GM12891 (cell line): ENCODE results near the gene PDXP.
A peak's percentile ranks its signal among the peaks of the same experiment; 100 is the strongest.

Source experiments
- DNase-seq: peaks from one replicate; pipeline ENCODE4 v3.0.0; 2011; ENCODE audit warnings: low spot score; ENCODE audit not compliant: insufficient read length
- FAIRE-seq: peaks from 2 replicates; lab custom pipeline; 2011; peaks lifted over from hg19 to GRCh38; lab: Jason Lieb, UNC
- PAX5 ChIP-seq: IDR thresholded peaks from 2 replicates; pipeline ENCODE4 v1.6.1; 2011; ENCODE audit warnings: low read length, moderate library complexity, mild to moderate bottlenecking; ENCODE audit not compliant: insufficient read depth, severe bottlenecking
- POLR2A ChIP-seq: IDR thresholded peaks from 2 replicates; pipeline ENCODE4 v1.6.1; 2011; ENCODE audit warnings: low read depth, low read length, control low read depth
- POLR2AphosphoS5 ChIP-seq: IDR thresholded peaks from 2 replicates; pipeline ENCODE4 v1.6.1; 2011; ENCODE audit warnings: low read depth, low read length, control low read depth
- POU2F2 ChIP-seq: IDR thresholded peaks from 2 replicates; pipeline ENCODE4 v1.6.1; 2011; ENCODE audit warnings: low read depth, mild to moderate bottlenecking, control low read depth, low read length, moderate library complexity
- SPI1 ChIP-seq: IDR thresholded peaks from 2 replicates; pipeline ENCODE4 v1.6.1; 2011; ENCODE audit warnings: low read depth, low read length, control low read depth
- TAF1 ChIP-seq: IDR thresholded peaks from 2 replicates; pipeline ENCODE4 v1.6.1; 2011; ENCODE audit warnings: low read depth, low read length, control low read depth

Gene PDXP

DNA sequence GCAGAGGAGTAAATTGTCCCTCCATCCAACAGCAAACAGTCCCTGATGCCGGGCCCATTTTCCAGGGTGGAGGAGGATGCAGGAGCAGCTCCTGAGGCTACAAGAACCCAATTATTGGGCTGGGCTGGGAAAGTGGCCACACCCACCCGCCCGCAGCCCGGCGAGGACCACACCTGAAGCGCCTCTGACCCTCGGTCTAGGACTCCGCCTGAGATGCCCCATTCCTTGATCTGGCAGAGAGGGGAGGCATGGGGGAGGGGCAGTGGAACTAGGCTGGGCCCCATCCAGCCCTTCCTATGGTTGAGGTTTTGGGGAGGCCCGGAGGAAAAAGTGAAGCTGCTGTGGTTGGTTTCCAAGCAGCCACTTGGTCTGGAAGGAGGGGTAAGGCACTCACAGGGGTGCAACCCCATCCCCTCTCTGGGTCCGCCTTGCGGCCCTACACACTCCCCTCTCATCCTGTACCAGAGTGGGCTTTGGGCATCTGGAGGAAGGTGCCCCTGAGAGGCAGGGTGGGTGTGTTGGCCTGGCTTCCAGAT is 14.5 kb downstream of the PDXP start:
- DNase-seq = no peak

DNA sequence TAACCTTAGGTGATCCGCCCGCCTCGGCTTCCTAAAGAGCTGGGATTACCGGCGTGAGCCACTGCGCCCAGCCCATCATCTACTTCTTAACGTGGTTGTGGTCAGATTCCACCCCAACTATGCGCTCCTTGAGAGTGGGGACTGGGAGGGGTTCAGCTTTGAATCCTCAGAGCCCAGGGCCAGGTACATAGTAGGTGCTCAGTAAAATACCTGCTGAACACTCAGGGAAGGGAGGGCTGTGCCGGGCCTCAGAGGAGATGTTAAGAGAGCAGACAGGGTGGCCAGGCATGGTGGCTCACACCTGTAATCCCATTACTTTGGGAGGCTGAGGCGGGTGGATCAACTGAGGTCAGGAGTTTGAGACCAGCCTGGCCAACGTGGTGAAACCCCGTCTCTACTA is 15.7 kb downstream of the PDXP start:
- no peak for TF ChIP-seq SPI1
- no peak for TF ChIP-seq POU2F2
- TF ChIP-seq TAF1 = no peak
- no peak for TF ChIP-seq POLR2AphosphoS5
- no peak for TF ChIP-seq POLR2A
- TF ChIP-seq PAX5 = no peak
- DNase-seq (no peak), FAIRE-seq (no peak)

More for the DNA sequence above, 14.5 kb downstream of the PDXP start:
- no peak for FAIRE-seq
- TF ChIP-seq PAX5 (no peak), SPI1 (no peak), POLR2A (no peak), TAF1 (no peak), POU2F2 (no peak), POLR2AphosphoS5 (no peak)

DNA sequence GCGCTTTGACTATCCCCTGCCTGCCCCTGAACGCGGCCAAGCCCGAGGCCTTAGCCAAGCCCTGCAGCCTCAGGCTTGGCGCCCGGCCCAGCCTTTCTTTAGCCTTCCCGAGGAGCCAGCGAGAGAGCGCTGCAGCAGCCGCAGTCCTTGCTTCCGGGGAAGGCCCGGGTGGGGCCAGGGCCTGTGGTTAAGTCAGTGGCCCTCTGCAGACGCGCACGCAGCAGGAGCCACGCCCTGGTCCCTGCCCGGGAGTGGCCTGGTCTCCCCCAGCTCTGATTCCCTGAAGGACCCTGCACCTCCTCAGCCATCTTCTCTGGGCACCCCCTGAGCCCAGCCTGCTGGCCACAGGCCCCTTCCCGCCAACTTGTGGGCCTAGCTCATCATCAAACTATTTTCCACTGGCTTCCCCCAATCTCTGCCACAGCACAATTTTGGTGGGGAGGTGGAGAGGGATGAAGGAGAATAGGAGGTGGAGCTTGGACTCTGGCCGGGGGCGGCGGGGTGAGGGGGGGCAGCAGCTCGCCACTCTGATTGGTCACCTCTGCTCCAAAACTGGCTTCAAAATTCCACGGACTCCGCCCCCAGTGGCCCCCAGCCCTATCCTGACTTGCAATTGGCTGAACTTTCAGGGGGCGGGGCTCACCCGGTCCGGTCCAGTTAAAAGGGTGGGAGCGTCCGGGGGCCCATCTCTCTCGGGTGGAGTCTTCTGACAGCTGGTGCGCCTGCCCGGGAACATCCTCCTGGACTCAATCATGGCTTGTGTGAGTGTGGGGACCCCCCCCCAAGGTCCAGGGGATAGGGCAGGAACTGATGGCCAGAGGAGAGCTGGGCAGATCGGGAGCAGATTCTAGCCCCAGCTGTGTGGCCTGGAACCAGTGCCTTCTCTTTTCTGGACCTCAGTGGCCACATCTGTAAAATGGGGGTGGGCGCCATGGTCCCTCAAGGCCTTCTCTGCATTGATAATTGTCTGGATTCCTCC is 16.7 kb downstream of the PDXP start, which contains the start of gene LGALS1:
Gene LGALS1 (plus strand): TSS at position 686 of the 979 bp plus-strand sequence. CDS start 67 bp downstream, at position 753.
- TF ChIP-seq TAF1 (no peak), POLR2AphosphoS5 (no peak), POU2F2 (no peak), PAX5 (no peak), SPI1 (no peak), POLR2A (no peak)
- FAIRE-seq (peak; percentile 84), DNase-seq (peak; percentile 72)

DNA sequence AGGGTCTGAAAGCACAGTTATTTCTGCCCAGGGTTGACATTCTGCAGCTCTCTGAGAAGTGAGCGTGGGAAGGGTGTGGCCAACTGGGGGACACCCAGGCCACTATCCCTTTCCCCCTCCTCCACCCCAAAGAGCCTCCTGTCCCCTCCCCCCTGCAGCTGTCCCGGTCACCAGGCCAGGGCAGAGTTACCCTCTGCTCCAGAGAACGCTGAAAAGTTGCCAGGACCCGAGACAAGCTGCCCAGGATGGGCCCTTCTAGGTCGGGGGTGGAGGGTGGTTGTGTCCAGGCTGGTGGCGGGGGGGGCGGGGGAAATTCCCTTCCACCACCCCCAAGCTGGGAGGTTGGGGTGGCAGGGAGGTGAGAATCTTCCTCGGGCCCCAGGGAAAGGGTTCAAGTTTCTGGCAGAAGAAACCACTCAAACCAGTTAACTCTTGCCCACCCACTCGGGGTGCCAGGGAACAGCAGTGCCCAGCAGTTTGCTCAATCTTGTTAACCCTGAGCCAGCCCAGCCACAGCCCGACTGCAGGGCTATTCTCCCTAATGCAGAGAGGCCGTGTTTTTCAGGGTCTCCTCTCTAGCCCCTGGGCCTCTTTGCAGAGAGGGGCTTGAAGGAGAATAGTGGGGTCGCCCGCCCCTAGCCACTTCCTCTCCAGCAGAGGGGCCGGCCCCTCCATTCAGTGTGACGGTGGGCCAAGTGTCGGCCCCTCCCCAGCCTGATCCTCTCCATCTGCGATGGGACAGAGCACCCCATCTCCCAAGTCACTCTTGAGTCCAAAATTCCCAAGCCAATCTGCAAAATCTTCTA is 17.6 kb downstream of the PDXP start:
- FAIRE-seq (no peak), DNase-seq (no peak)
- TF ChIP-seq SPI1 = no peak; the same call in 1 of the 2 replicates
- TF ChIP-seq PAX5 = no peak
- no peak for TF ChIP-seq TAF1
- TF ChIP-seq POLR2AphosphoS5 = no peak

DNA sequence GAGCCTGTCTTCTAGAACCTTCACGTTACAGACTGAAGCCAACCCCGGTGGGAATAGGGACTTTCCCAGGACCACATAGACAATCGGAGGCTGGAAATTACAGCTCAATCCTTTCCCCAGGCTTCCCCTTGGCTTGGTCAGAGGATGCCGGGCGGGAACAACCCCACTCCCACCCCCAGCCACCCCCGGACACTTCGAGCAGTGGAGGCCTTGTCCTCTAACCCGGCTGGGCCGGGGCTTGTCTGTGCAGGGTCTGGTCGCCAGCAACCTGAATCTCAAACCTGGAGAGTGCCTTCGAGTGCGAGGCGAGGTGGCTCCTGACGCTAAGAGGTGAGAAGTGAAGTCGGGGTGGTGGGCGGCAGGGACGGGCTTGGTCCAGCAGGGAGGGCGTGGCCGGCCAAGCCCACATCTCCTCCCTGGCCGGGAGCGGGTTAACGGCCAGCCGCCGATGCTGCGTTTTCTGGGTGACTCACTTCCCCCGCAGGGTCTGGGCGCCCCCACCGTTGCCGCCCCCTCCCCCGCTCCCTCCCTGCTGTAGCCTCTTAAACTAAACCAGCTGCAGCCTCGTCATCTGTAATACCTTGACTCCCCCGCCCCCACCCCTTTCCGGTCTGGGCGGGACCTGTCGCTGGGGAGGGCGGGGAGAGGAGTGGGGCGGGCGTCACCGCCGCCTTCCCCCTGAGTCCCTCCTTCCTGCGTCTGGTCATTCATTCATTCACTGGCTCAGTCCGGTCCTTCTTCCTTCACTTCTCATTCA is 18.4 kb downstream of the PDXP start:
- FAIRE-seq (peak; percentile 96), DNase-seq (peak; percentile 80)
- TF ChIP-seq SPI1 (0 out of 2 replicates have a peak, but pooled peaks have one; percentile 1), POLR2AphosphoS5 (0 out of 2 replicates have a peak, but pooled peaks have one; percentile 38), TAF1 (no peak)

DNA sequence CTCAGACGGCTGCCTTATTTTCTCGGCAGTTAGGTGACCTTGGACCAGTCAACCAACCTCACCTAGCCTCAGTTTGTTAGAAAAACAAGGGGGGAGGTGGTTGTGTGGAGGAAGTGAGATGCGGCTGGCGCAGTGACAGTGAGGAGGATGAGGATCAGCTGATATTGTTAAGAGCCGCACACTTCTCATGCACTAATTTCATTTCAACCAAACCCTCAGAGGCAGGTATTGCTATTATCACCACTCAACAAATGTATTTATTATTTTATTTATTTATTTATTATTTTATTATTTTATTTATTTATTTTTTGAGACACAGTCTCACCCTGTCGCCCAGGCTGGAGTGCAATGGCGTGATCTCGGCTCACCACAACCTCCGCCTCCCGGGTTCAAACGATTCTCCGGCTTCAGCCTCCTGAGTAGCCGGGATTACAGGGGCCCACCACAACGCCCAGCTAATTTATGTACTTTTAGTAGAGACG is 19.0 kb downstream of the PDXP start:
- FAIRE-seq = no peak
- DNase-seq = no peak
- TF ChIP-seq POU2F2 (no peak), TAF1 (no peak), SPI1 (peak; percentile 63; the same call in 1 of the 2 replicates), PAX5 (no peak)

DNA sequence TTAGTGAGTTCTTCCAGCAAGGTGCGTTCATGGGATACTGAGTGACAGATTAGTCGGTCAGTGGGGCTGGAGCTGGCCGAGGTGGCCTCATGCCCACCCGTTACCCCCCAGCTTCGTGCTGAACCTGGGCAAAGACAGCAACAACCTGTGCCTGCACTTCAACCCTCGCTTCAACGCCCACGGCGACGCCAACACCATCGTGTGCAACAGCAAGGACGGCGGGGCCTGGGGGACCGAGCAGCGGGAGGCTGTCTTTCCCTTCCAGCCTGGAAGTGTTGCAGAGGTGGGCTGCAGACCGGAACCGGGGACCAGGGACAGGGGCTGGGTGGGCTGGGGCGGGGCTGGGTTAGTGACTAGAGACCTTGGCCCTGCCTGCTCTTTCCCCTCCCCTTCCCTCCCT is 19.8 kb downstream of the PDXP start:
- no peak for FAIRE-seq
- TF ChIP-seq POLR2AphosphoS5 (no peak), POU2F2 (no peak), PAX5 (no peak), POLR2A (no peak), TAF1 (no peak), SPI1 (no peak)
- DNase-seq = no peak

DNA sequence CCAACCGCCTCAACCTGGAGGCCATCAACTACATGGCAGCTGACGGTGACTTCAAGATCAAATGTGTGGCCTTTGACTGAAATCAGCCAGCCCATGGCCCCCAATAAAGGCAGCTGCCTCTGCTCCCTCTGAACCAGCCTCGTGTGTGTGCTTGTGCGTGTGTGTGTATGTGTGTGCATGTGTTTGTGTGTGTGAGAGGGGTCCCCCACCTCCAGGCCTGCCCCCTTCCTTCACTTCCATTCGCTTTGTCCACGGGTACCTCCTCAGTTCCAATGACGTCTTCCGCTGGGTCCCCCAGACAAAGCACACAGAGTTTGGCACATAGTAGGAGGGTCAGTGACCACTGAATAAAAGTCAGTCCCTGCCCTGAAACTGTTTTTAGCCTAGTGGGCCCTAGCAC is 21.1 kb downstream of the PDXP start:
- FAIRE-seq = no peak
- TF ChIP-seq POLR2AphosphoS5 (no peak), POU2F2 (no peak), POLR2A (no peak), PAX5 (no peak), TAF1 (no peak), SPI1 (no peak)
- DNase-seq = no peak

DNA sequence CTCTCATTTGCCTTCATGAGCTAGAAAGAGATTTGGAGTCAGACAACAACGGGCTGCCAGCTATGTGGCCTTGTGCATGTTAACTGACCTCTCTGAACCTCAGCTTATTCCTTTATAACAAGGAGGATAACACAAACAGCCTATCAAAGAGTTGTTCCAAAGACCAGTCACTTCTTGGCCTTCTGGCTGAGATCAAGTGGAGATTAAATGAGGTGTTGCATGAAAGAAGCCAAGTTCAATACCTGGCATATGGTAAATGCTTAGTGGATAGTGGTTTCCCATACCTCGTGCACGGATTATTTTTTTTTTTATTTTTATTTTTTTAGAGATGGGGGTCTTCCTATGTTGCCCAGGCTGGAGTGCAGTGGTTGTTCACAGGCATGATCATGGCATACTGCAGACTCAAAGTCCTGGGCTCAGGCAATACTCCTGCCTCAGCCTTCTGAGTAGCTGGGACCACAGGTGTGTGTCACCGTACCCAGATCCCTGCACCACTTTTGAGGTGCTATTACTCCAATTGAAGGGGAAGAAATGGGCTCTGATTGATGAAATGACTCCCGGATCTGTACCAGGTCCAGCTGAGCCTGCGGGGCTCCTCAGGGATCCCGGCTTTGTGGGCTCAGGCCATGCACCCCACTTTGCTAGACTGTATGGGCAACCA is 21.8 kb downstream of the PDXP start:
- no peak for TF ChIP-seq SPI1
- TF ChIP-seq TAF1 = no peak
- no peak for TF ChIP-seq PAX5
- no peak for TF ChIP-seq POLR2A
- no peak for TF ChIP-seq POLR2AphosphoS5
- no peak for TF ChIP-seq POU2F2
- DNase-seq (no peak), FAIRE-seq (no peak)
